ENCODE data around the gene HS3ST3A1.

The HS3ST3A1 gene

GRCh38 chr17:13485327-13485726 lies 116.4 kb downstream of the HS3ST3A1 start:
- DNase-seq, result no peak

GRCh38 chr17:13484020-13484419 lies 117.7 kb downstream of the HS3ST3A1 start:
- no peak for DNase-seq

- DNase-seq, result no peak
Measured at GRCh38 chr17:13480877-13481276, 120.9 kb downstream of the HS3ST3A1 start.

GRCh38 chr17:13478326-13478830 lies 123.4 kb downstream of the HS3ST3A1 start:
- no peak for DNase-seq

- DNase-seq, result no peak
Measured at GRCh38 chr17:13477180-13477611, 124.5 kb downstream of the HS3ST3A1 start.

GRCh38 chr17:13476720-13477119 lies 125.0 kb downstream of the HS3ST3A1 start:
- DNase-seq, result no peak

- DNase-seq, result no peak
Measured at GRCh38 chr17:13475574-13476223, 126.0 kb downstream of the HS3ST3A1 start.

- no peak for DNase-seq
Measured at GRCh38 chr17:13474073-13474800, 127.5 kb downstream of the HS3ST3A1 start.

- no peak for DNase-seq
Measured at GRCh38 chr17:13465678-13466077, 136.1 kb downstream of the HS3ST3A1 start.

- DNase-seq, result no peak
Measured at GRCh38 chr17:13462673-13463124, 139.0 kb downstream of the HS3ST3A1 start.

GRCh38 chr17:13462146-13462545 lies 139.6 kb downstream of the HS3ST3A1 start:
- DNase-seq, result no peak

GRCh38 chr17:13460261-13461000 lies 141.3 kb downstream of the HS3ST3A1 start:
- DNase-seq, result no peak

- no peak for DNase-seq
Measured at GRCh38 chr17:13457783-13458182, 143.9 kb downstream of the HS3ST3A1 start.

Data from RPMI8226 (cell line).